Endothelial cell of umbilical vein (primary cell): ENCODE data around the gene TMEM139. TPM values are rescaled to one million over a fixed set of nuclear protein-coding genes. Genes with fewer than 3 reads are reported as not detected.

Source experiments
- BruUV-seq: library from RNA; stranded (reverse); fragments of 400-500 nt; replicated peaks from 2 replicates; lab custom pipeline; 2021; lab: Mats Ljungman, UMichigan
- CTCF ChIA-PET: fragments of 300-600, 350-600 bp; sonication (Branson Sonifier 250); formaldehyde crosslinking; loops from one replicate; lab custom pipeline; 2021; ENCODE audit warnings: antibody characterized with exemption, inconsistent platforms; lab: Charles Lee
- POLR2A ChIA-PET: fragments of 300-600, 350-600 bp; sonication (Branson Sonifier 250); formaldehyde crosslinking; loops from one replicate; lab custom pipeline; 2021; ENCODE audit warnings: antibody characterized with exemption, inconsistent platforms; lab: Charles Lee
- DNase-seq: peaks from one replicate; pipeline ENCODE4 v3.0.0-alpha.2; 2011; ENCODE audit warnings: low read depth, low spot score
- FAIRE-seq: peaks from 2 replicates; lab custom pipeline; 2011; peaks lifted over from hg19 to GRCh38; lab: Jason Lieb, UNC
- H2AFZ ChIP-seq: 2 replicates; pipeline ENCODE4 v1.6.0; 2012; ENCODE audit warnings: low read depth, low read length, control low read depth, inconsistent platforms
- H3K27ac ChIP-seq: 2 replicates; pipeline ENCODE4 v1.5.1; 2011; ENCODE audit warnings: low read depth, mild to moderate bottlenecking, control low read depth, low read length, moderate library complexity; ENCODE audit not compliant: insufficient read depth
- H3K27me3 ChIP-seq, 2 experiments: 2 replicates each; pipeline versions ENCODE4 v1.6.0 to v1.6.1; 2011; ENCODE audit warnings: low read length in 2 of 2, mixed read lengths in 1 of 2; ENCODE audit not compliant: control insufficient read depth in 2 of 2, insufficient read depth in 2 of 2
- H3K36me3 ChIP-seq, 2 experiments: 2 replicates in 1 of 2; 3 replicates in 1 of 2; pipeline ENCODE4 v1.5.1; 2011; ENCODE audit warnings: low read length in 2 of 2, mild to moderate bottlenecking in 1 of 2, moderate library complexity in 1 of 2; ENCODE audit not compliant: control insufficient read depth in 2 of 2, insufficient read depth in 2 of 2; ENCODE audit errors: extremely low read depth in 1 of 2
- H3K4me1 ChIP-seq: 3 replicates; pipeline ENCODE4 v1.5.1; 2011; ENCODE audit warnings: mild to moderate bottlenecking, low read length; ENCODE audit not compliant: control insufficient read depth, insufficient read depth; ENCODE audit errors: extremely low read depth
- H3K4me2 ChIP-seq: 2 replicates; pipeline ENCODE4 v1.6.1; 2011; ENCODE audit warnings: low read length, control low read depth, mixed read lengths; ENCODE audit not compliant: insufficient read depth
- H3K4me3 ChIP-seq, 3 experiments: fragments of 200-600 bp in 1 of 3; sonication (generic), shearing (Covaris generic) in 1 of 3; replicated peaks in 1 of 3; 2 replicates each; pipeline ENCODE4 v1.5.1; 2011 to 2016; ENCODE audit warnings: control low read depth in 3 of 3, low read length in 3 of 3, mild to moderate bottlenecking in 2 of 3, inconsistent platforms in 1 of 3, low read depth in 1 of 3, moderate library complexity in 1 of 3; ENCODE audit not compliant: insufficient read depth in 1 of 3
- H3K79me2 ChIP-seq: 2 replicates; pipeline ENCODE4 v1.6.0; 2012; ENCODE audit warnings: low read length, inconsistent platforms; ENCODE audit not compliant: control insufficient read depth, insufficient read depth
- H3K9ac ChIP-seq: replicated peaks from 2 replicates; pipeline ENCODE3; 2011; ENCODE audit warnings: low read length, control low read depth; ENCODE audit not compliant: insufficient read depth; ENCODE audit errors: extremely low read depth
- H3K9me1 ChIP-seq: replicated peaks from 3 replicates; pipeline ENCODE4 v1.6.0; 2011; ENCODE audit warnings: mild to moderate bottlenecking, low read length; ENCODE audit not compliant: control insufficient read depth, insufficient read depth; ENCODE audit errors: extremely low read depth
- H3K9me3 ChIP-seq: replicated peaks from 2 replicates; pipeline ENCODE4 v1.5.1; 2012; ENCODE audit warnings: low read length, inconsistent platforms; ENCODE audit not compliant: control insufficient read depth, insufficient read depth
- H4K20me1 ChIP-seq: replicated peaks from 2 replicates; pipeline ENCODE3; 2011; ENCODE audit warnings: mild to moderate bottlenecking, low read length; ENCODE audit not compliant: control insufficient read depth, insufficient read depth; ENCODE audit errors: extremely low read depth
- CTCF ChIP-seq, 2 donors: IDR thresholded peaks; 1 replicate in 1 of 2; 2 replicates in 1 of 2; pipeline ENCODE4 v1.5.1; 2011; ENCODE audit warnings: low read length in 2 of 2, mild to moderate bottlenecking in 2 of 2, moderate library complexity in 2 of 2, control low read depth in 1 of 2, inconsistent platforms in 1 of 2, low read depth in 1 of 2; ENCODE audit not compliant: insufficient read depth in 1 of 2; ENCODE audit errors: extremely low read depth in 1 of 2
- EZH2 ChIP-seq: IDR thresholded peaks from 2 replicates; pipeline ENCODE4 v1.6.1; 2012; ENCODE audit warnings: borderline replicate concordance, low read depth, mild to moderate bottlenecking, moderate library complexity, low read length, inconsistent platforms; ENCODE audit not compliant: severe bottlenecking
- FOS ChIP-seq: IDR thresholded peaks from 2 replicates; pipeline ENCODE4 v1.6.1; 2011; ENCODE audit warnings: mild to moderate bottlenecking, low read length, moderate library complexity, borderline replicate concordance; ENCODE audit not compliant: insufficient read depth
- GATA2 ChIP-seq: IDR thresholded peaks from 2 replicates; pipeline ENCODE4 v1.7.0; 2011; ENCODE audit warnings: low read depth, mild to moderate bottlenecking, moderate library complexity, mixed read lengths, low read length; ENCODE audit not compliant: insufficient read length, insufficient read depth
- JUN ChIP-seq: IDR thresholded peaks from 2 replicates; pipeline ENCODE4 v1.6.1; 2011; ENCODE audit warnings: borderline replicate concordance, low read depth; ENCODE audit not compliant: insufficient read length, insufficient read depth
- MAX ChIP-seq: IDR thresholded peaks from 2 replicates; pipeline ENCODE4 v1.6.1; 2011; ENCODE audit not compliant: insufficient read depth, insufficient read length
- MYC ChIP-seq: IDR thresholded peaks from one replicate; pipeline ENCODE4 v1.6.1; 2011; ENCODE audit warnings: mild to moderate bottlenecking, low read depth, low read length
- POLR2A ChIP-seq: IDR thresholded peaks from 2 replicates; pipeline ENCODE4 v1.6.1; 2012; ENCODE audit warnings: low read depth, mild to moderate bottlenecking, control low read depth, low read length
- POLR2AphosphoS5 ChIP-seq: IDR thresholded peaks from 2 replicates; pipeline ENCODE4 v1.6.1; 2012; ENCODE audit warnings: low read depth, mild to moderate bottlenecking, control low read depth, low read length, moderate library complexity; ENCODE audit not compliant: insufficient read depth
- dilution Hi-C: fragments of 300-500 bp; cut with MboI; formaldehyde crosslinking; loops from one replicate; pipeline ENCODE4 v1.15.0; 2019; ENCODE audit warnings: low sequenced_read_pairs; ENCODE audit not compliant: extremely low pct_ligation_motif_present
- intact Hi-C: fragments of 100-400 bp; cut with micrococcal nuclease; formaldehyde crosslinking; loops from one replicate; pipeline ENCODE4 v1.10.0; 2022
- polyA plus RNA-seq, 4 experiments: library from polyadenylated mRNA; depleted of rRNA in 3 of 4; stranded (reverse) in 3 of 4; unstranded in 1 of 4; fragments of >200 nt; gene quantifications; 2 replicates each; pipeline versions ENCODE4 v1.2.1 to v1.2.3, GENCODE V29; 2011 to 2012; ENCODE audit warnings: missing spikeins in 1 of 4
- total RNA-seq: library from RNA; stranded (reverse); gene quantifications from 2 replicates; pipeline ENCODE4 v1.2.3, GENCODE V29; 2021

The TMEM139 gene
- total and polyA plus RNA-seq, 2 donors (not counting 3 experiments of a cell fraction or from before 2014, with no cell fraction given), result 0.37 TPM; not detected in 1

- no TSS peak for BruUV-seq
- TF ChIP-seq POLR2A, result no peak
- no peak for TF ChIP-seq GATA2
- no peak for TF ChIP-seq JUN
- TF ChIP-seq FOS, result no peak
- no peak for TF ChIP-seq POLR2AphosphoS5
- no peak for TF ChIP-seq MYC
- no peak for TF ChIP-seq CTCF (IDR thresholded peaks at IDR 0.05; ENCODE audit: extremely low read depth in 1 of 2, insufficient read depth in 1 of 2, low read depth in 1 of 2, low read length in 2 of 2)
- TF ChIP-seq EZH2, result no peak
- no peak for TF ChIP-seq MAX
- Histone ChIP-seq H4K20me1 (no peaks in the 10 kb centered on the region), H3K79me2 (no peaks in the 10 kb centered on the region), H3K27ac (no peak overlapping the region), H3K4me3 (no peak overlapping the region), H3K9me3 (no peaks in the 10 kb centered on the region), H3K4me1 (peaks cover 7% of the 10 kb centered on the region), H2AFZ (no peak overlapping the region), H3K9ac (no peak overlapping the region), H3K36me3 (no peaks in the 10 kb centered on the region), H3K9me1 (no peaks in the 10 kb centered on the region), H3K4me2 (no peak overlapping the region), H3K27me3 (no peaks in the 10 kb centered on the region)
- POLR2A ChIA-PET, result no interaction called here
- intact Hi-C loops (no loop called here), dilution Hi-C loops (no loop called here)
- DNase-seq (no peak), FAIRE-seq (no peak)
- CTCF ChIA-PET, result no interaction called here
These were observed 2.6 kb upstream of the TMEM139 start for GRCh38 chr7:143282124-143282523.
